Ovary (tissue), 3 donors: ENCODE measurements around the gene KIF21A.
"Not testable (repeated sequence)": the region's sequence is repeated elsewhere in the genome, so short reads cannot be mapped to it uniquely, and the experiment has no call there.

Experiments used
- EP300 ChIP-seq: sonication (generic); formaldehyde crosslinking; IDR thresholded peaks from one replicate; pipeline ENCODE4 v1.6.1; 2017; ENCODE audit warnings: antibody characterized with exemption
- POLR2A ChIP-seq: fragments of 450-650 bp; IDR thresholded peaks from one replicate; pipeline ENCODE4 v1.6.1; 2017; ENCODE audit warnings: antibody characterized with exemption, mild to moderate bottlenecking, moderate library complexity
- TF ChIP-seq, protein P1 (sequence below), 3 donors: fragments of 450-650 bp in 2 of 3; fragments of 200-600 bp in 1 of 3; IDR thresholded peaks; one replicate each; pipeline versions ENCODE4 v1.5.1 to v1.8.0; 2016 to 2022; ENCODE audit warnings: antibody characterized with exemption in 3 of 3, mild to moderate bottlenecking in 1 of 3
- donor health status: DM: no; HTN: no; CAD: no.

DNA sequence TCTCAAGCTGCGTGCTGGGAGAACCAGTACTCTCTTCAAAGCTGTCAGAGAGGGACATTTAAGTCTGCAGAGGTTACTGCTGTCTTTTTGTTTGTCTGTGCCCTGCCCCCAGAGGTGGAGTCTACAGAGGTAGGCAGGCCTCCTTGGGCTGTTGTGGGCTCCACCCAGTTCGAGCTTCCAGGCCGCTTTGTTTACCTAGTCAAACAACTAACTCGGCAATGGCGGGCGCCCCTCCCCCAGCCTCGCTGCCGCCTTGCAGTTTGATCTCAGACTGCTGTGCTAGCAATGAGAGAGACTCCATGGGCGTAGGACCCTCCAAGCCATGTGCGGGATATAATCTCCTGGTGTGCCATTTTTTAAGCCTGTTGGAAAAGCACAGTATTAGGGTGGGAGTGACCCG, 32.2 kb upstream of the KIF21A start:
- TF ChIP-seq POLR2A, EP300: not testable (repeated sequence)
- TF ChIP-seq, protein P1, sequence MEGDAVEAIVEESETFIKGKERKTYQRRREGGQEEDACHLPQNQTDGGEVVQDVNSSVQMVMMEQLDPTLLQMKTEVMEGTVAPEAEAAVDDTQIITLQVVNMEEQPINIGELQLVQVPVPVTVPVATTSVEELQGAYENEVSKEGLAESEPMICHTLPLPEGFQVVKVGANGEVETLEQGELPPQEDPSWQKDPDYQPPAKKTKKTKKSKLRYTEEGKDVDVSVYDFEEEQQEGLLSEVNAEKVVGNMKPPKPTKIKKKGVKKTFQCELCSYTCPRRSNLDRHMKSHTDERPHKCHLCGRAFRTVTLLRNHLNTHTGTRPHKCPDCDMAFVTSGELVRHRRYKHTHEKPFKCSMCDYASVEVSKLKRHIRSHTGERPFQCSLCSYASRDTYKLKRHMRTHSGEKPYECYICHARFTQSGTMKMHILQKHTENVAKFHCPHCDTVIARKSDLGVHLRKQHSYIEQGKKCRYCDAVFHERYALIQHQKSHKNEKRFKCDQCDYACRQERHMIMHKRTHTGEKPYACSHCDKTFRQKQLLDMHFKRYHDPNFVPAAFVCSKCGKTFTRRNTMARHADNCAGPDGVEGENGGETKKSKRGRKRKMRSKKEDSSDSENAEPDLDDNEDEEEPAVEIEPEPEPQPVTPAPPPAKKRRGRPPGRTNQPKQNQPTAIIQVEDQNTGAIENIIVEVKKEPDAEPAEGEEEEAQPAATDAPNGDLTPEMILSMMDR (IDR thresholded peaks at IDR 0.05): not testable (repeated sequence)
